Ishikawa (cell line): ENCODE measurements around the gene PTPRN2.

ENCODE experiments used
- CEBPB ChIP-seq: IDR thresholded peaks from 2 replicates; pipeline ENCODE4 v1.6.1; 2012
- CREB1 ChIP-seq: IDR thresholded peaks from 2 replicates; pipeline ENCODE4 v1.6.1; 2012; ENCODE audit warnings: low read depth
- EGR1 ChIP-seq: IDR thresholded peaks from 2 replicates; pipeline ENCODE4 v1.6.1; 2012
- EP300 ChIP-seq: IDR thresholded peaks from 2 replicates; pipeline ENCODE4 v1.6.1; 2012; ENCODE audit warnings: borderline replicate concordance
- FOXM1 ChIP-seq: IDR thresholded peaks from 2 replicates; pipeline ENCODE4 v1.6.1; 2012; ENCODE audit warnings: low read depth, borderline replicate concordance
- NFIC ChIP-seq: IDR thresholded peaks from 2 replicates; pipeline ENCODE4 v1.6.1; 2012
- RAD21 ChIP-seq: IDR thresholded peaks from 2 replicates; pipeline ENCODE4 v1.6.1; 2012; ENCODE audit warnings: low read depth
- REST ChIP-seq: IDR thresholded peaks from 2 replicates; pipeline ENCODE4 v1.6.1; 2012; ENCODE audit warnings: low read depth, mild to moderate bottlenecking
- TAF1 ChIP-seq: IDR thresholded peaks from 2 replicates; pipeline ENCODE4 v1.6.1; 2012; ENCODE audit warnings: low read depth, mild to moderate bottlenecking
- TCF12 ChIP-seq: IDR thresholded peaks from 2 replicates; pipeline ENCODE4 v1.6.1; 2012; ENCODE audit warnings: low read depth
- TEAD4 ChIP-seq: IDR thresholded peaks from 2 replicates; pipeline ENCODE4 v1.6.1; 2012
- USF1 ChIP-seq: IDR thresholded peaks from 2 replicates; pipeline ENCODE4 v1.6.1; 2012
- YY1 ChIP-seq: IDR thresholded peaks from 2 replicates; pipeline ENCODE4 v1.6.1; 2012; ENCODE audit warnings: low read depth
- ZBTB7A ChIP-seq: IDR thresholded peaks from 2 replicates; pipeline ENCODE4 v1.6.1; 2012; ENCODE audit warnings: low read depth
- TF ChIP-seq, protein P1 (sequence below): IDR thresholded peaks from 2 replicates; pipeline ENCODE4 v1.6.1; 2012

Gene PTPRN2

DNA sequence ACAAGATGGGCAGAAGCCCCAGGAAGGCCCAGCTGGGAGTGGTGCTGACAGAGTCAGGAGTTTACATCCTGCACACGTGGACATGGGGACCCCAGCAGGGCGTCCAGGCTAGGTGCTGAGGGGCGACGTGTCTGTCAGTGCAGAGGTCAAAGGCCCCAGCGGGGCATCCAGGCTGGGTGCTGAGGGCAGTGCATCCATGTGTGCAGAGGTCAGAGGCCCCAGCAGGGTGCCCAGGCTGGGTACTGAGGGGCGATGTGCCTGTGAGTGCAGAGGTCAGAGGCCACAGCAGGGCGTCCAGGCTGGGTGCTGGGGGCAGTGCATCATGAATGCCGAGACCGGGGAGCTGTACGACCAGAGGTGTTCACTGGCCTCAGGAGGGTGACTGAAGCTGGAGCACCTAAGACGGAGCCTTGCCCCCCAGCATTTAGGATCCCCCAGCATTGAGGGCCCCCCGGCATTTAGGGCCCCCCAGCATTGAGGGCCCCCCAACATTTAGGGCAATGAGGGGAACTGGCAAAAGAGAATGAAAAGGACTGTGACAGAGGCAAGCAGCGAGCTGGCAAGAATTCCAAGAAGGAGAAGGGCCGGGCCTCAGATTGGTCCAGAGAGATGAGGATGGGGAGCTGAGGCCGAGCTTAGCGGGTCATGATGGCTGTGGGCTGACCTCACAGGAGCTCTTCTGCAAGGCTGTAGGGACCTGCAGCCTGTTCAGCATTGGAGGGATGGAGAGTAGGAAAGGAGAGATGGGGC, 474.9 kb downstream of the PTPRN2 start:
- TF ChIP-seq TCF12 (no peak), TEAD4 (no peak), YY1 (no peak), EGR1 (no peak), USF1 (no peak), TAF1 (no peak), RAD21 (no peak), EP300 (no peak)
- TF ChIP-seq, protein P1, sequence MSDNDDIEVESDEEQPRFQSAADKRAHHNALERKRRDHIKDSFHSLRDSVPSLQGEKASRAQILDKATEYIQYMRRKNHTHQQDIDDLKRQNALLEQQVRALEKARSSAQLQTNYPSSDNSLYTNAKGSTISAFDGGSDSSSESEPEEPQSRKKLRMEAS = no peak

DNA sequence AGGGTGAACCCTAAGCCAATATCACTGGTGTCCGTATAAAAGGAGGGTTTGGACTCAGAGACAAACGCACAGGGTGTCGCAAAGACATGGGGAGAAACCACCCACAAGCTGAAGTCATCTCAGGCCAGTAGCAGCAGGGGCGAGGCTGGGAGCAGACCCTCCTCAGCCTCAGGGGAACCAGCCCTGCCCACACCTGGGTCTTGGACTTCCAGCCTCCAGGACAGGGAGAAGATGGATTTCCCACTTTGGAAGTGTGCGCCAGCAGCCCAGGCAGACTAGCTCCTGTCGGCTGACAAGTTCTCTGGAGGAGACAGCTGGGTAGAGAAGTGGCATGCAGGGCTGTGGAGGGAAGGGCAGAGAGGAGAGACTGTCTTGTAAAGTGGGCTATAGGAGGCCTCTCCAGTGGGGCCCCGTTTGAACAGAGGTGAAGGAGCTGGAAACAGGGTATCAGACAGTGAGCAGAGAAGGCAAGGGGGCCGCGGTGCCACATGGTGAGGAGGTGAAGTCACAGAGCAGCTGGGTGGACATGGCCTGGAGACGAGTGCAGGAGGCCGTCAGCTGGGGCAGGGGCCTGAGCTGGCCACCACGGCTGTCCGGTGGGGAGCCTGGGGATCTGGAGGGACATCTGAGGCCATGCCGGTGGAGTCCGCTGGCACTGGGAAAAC, 475.6 kb downstream of the PTPRN2 start:
- no peak for TF ChIP-seq FOXM1
- no peak for TF ChIP-seq ZBTB7A
- no peak for TF ChIP-seq EGR1
- TF ChIP-seq, protein P1 = no peak
- TF ChIP-seq CREB1 = no peak
- TF ChIP-seq REST = no peak
- no peak for TF ChIP-seq USF1
- no peak for TF ChIP-seq NFIC
- no peak for TF ChIP-seq TCF12
- TF ChIP-seq TAF1 = no peak
- TF ChIP-seq RAD21 = no peak
- TF ChIP-seq EP300 = no peak
- no peak for TF ChIP-seq CEBPB
- TF ChIP-seq TEAD4 = no peak
- TF ChIP-seq YY1 = no peak

- TF ChIP-seq ZBTB7A = no peak
- no peak for TF ChIP-seq YY1
- no peak for TF ChIP-seq REST
- no peak for TF ChIP-seq TAF1
- no peak for TF ChIP-seq FOXM1
- TF ChIP-seq, protein P1 = no peak
- TF ChIP-seq USF1 = no peak
- TF ChIP-seq RAD21 = no peak
- TF ChIP-seq NFIC = no peak
Measured at GRCh38 chr7:158111049-158111751, 476.4 kb downstream of the PTPRN2 start.

- TF ChIP-seq CREB1 (no peak), FOXM1 (no peak), EP300 (no peak), TCF12 (no peak), TAF1 (no peak), YY1 (no peak), TEAD4 (no peak), ZBTB7A (no peak), RAD21 (no peak), EGR1 (no peak), REST (no peak), CEBPB (no peak), NFIC (no peak), USF1 (no peak)
- TF ChIP-seq, protein P1 = no peak
Measured at GRCh38 chr7:158110661-158111048, 477.0 kb downstream of the PTPRN2 start.
